GM12878 (cell line): ENCODE measurements around the gene COG2. TPM values are rescaled to one million over a fixed set of nuclear protein-coding genes. Genes with fewer than 3 reads are reported as not detected.

Source experiments
- ATAC-seq: fragments of 200-7000 bp; cut with Tn5 transposase; 3 replicates; pipeline ENCODE4 v1.9.1; 2020; ENCODE audit warnings: mild to moderate bottlenecking, moderate library complexity
- BruUV-seq: library from RNA; stranded (reverse); fragments of 400-500 nt; replicated peaks from 2 replicates; lab custom pipeline; 2021; lab: Mats Ljungman, UMichigan
- CTCF ChIA-PET: fragments of 300-600 bp; sonication (Branson Sonifier 250); formaldehyde crosslinking; extraction: SDS; loops from one replicate; lab custom pipeline; 2021; ENCODE audit warnings: inconsistent platforms; lab: Yijun Ruan, JAX
- POLR2A ChIA-PET: fragments of 350-600 bp; formaldehyde crosslinking; extraction: SDS; loops from one replicate; lab custom pipeline; 2021; ENCODE audit warnings: inconsistent platforms; lab: Charles Lee
- RAD21 ChIA-PET: fragments of 300-600 bp; sonication (Branson Sonifier 250); formaldehyde crosslinking; loops from one replicate; lab custom pipeline; 2023; ENCODE audit warnings: antibody characterized with exemption; ENCODE audit not compliant: unreplicated experiment; lab: Charles Lee
- SMC1A ChIA-PET: fragments of 300-600 bp; sonication (Branson Sonifier 250); formaldehyde crosslinking; loops from one replicate; lab custom pipeline; 2023; ENCODE audit not compliant: unreplicated experiment, uncharacterized antibody; lab: Charles Lee
- DNase-seq: peaks from one replicate; pipeline ENCODE4 v3.0.0-alpha.2; 2011; ENCODE audit warnings: low read depth, low spot score
- FAIRE-seq: peaks from 3 replicates; lab custom pipeline; 2011; peaks lifted over from hg19 to GRCh38; lab: Jason Lieb, UNC
- H2AFZ ChIP-seq: 2 replicates; pipeline ENCODE4 v1.6.0; 2011; ENCODE audit warnings: low read depth, low read length, control low read depth; ENCODE audit not compliant: control insufficient read depth
- H3K27ac ChIP-seq: 2 replicates; pipeline ENCODE4 v1.5.1; 2011; ENCODE audit warnings: control low read depth; ENCODE audit not compliant: control insufficient read depth, insufficient read depth
- H3K27me3 ChIP-seq, 2 experiments: replicated peaks in 1 of 2; 2 replicates each; pipeline versions ENCODE4 v1.6.0 to v1.6.1; 2011; ENCODE audit warnings: low read length in 1 of 2; ENCODE audit not compliant: control insufficient read depth in 2 of 2, insufficient read depth in 2 of 2
- H3K36me3 ChIP-seq, 2 experiments: 2 replicates each; pipeline ENCODE4 v1.5.1; 2011; ENCODE audit warnings: low read length in 1 of 2; ENCODE audit not compliant: control insufficient read depth in 2 of 2, insufficient read depth in 2 of 2
- H3K4me1 ChIP-seq: 2 replicates; pipeline ENCODE4 v1.6.1; 2011; ENCODE audit warnings: mild to moderate bottlenecking, low read length, moderate library complexity, mixed read lengths; ENCODE audit not compliant: control insufficient read depth, insufficient read depth
- H3K4me2 ChIP-seq: 2 replicates; pipeline ENCODE4 v1.6.0; 2011; ENCODE audit warnings: control low read depth; ENCODE audit not compliant: control insufficient read depth, insufficient read depth
- H3K4me3 ChIP-seq: fragments of 200-600 bp; sonication (generic); 2 replicates; pipeline ENCODE4 v1.5.1; 2016
- H3K79me2 ChIP-seq: 2 replicates; pipeline ENCODE4 v1.6.0; 2011; ENCODE audit warnings: low read length; ENCODE audit not compliant: control insufficient read depth, insufficient read depth
- H3K9ac ChIP-seq: 2 replicates; pipeline ENCODE4 v1.8.0; 2011; ENCODE audit warnings: low read length, control low read depth, mixed read lengths; ENCODE audit not compliant: control insufficient read depth, insufficient read depth
- H3K9me3 ChIP-seq: replicated peaks from 3 replicates; pipeline ENCODE4 v1.5.1; 2011; ENCODE audit warnings: mild to moderate bottlenecking, low read length; ENCODE audit not compliant: control insufficient read depth, insufficient read depth
- H4K20me1 ChIP-seq: 2 replicates; pipeline ENCODE4 v1.6.0; 2011; ENCODE audit not compliant: control insufficient read depth, insufficient read depth
- ATF7 ChIP-seq: fragments of 450-650 bp; IDR thresholded peaks from 2 replicates; pipeline ENCODE4 v1.6.1; 2016; ENCODE audit warnings: low read depth, mild to moderate bottlenecking
- CTCF ChIP-seq, 3 experiments: IDR thresholded peaks in 2 of 3; conservative IDR thresholded peaks in 1 of 3; 2 replicates each; pipeline ENCODE4 v1.5.1; 2011; ENCODE audit warnings: low read depth in 3 of 3, low read length in 3 of 3, mild to moderate bottlenecking in 3 of 3, control low read depth in 2 of 3, moderate library complexity in 2 of 3, inconsistent platforms in 1 of 3, mixed read lengths in 1 of 3; ENCODE audit not compliant: control insufficient read depth in 2 of 3, insufficient read depth in 1 of 3; ENCODE audit errors: extremely low read depth in 1 of 3
- ELK1 ChIP-seq: IDR thresholded peaks from 2 replicates; pipeline ENCODE4 v1.6.1; 2012; ENCODE audit warnings: low read depth, low read length, improper control_type of control experiment
- EP300 ChIP-seq, 2 experiments: fragments of 150-350 bp in 1 of 2; IDR thresholded peaks; 2 replicates each; pipeline ENCODE4 v1.6.1; 2011 to 2012; ENCODE audit warnings: low read depth in 2 of 2, low read length in 2 of 2, borderline replicate concordance in 1 of 2, improper control_type of control experiment in 1 of 2, inconsistent platforms in 1 of 2; ENCODE audit not compliant: control insufficient read depth in 1 of 2
- NFYA ChIP-seq: IDR thresholded peaks from 2 replicates; pipeline ENCODE4 v1.6.1; 2011; ENCODE audit warnings: low read depth, mild to moderate bottlenecking, low read length, improper control_type of control experiment, borderline replicate concordance
- NFYB ChIP-seq: IDR thresholded peaks from 2 replicates; pipeline ENCODE4 v1.6.1; 2011; ENCODE audit warnings: low read depth, mild to moderate bottlenecking, low read length, improper control_type of control experiment, moderate library complexity; ENCODE audit not compliant: insufficient read depth
- RAD21 ChIP-seq: IDR thresholded peaks from 2 replicates; pipeline ENCODE4 v1.6.1; 2011; ENCODE audit warnings: mild to moderate bottlenecking, low read depth, low read length, moderate library complexity; ENCODE audit not compliant: insufficient read depth
- SKIL ChIP-seq: fragments of 450-650 bp; IDR thresholded peaks from 2 replicates; pipeline ENCODE4 v1.6.1; 2017; ENCODE audit warnings: mild to moderate bottlenecking, low read depth, inconsistent platforms; ENCODE audit not compliant: poor library complexity, severe bottlenecking
- SREBF1 ChIP-seq: IDR thresholded peaks from 2 replicates; pipeline ENCODE4 v1.6.1; 2012; ENCODE audit warnings: mild to moderate bottlenecking, low read length
- STAT3 ChIP-seq: IDR thresholded peaks from 2 replicates; pipeline ENCODE4 v1.6.1; 2011; ENCODE audit warnings: low read depth, low read length, improper control_type of control experiment
- WRNIP1 ChIP-seq: IDR thresholded peaks from 2 replicates; pipeline ENCODE4 v1.6.1; 2011; ENCODE audit warnings: low read depth, low read length, improper control_type of control experiment, borderline replicate concordance
- ZBTB33 ChIP-seq: fragments of 450-650 bp; IDR thresholded peaks from 2 replicates; pipeline ENCODE4 v1.6.1; 2017; ENCODE audit warnings: mild to moderate bottlenecking
- WGBS: methylation state at CpG from one replicate; pipeline ENCODE4 v1.1.6; 2016; ENCODE audit warnings: low lambda C conversion rate; ENCODE audit not compliant: insufficient replicate concordance, insufficient coverage; ENCODE audit errors: missing lambda C conversion rate; 5-methylcytosine and 5-hydroxymethylcytosine counted together
- in situ Hi-C: fragments of 300-500 bp; cut with MboI; formaldehyde crosslinking; loops from 9 replicates; pipeline ENCODE4 v1.14.3; 2018; ENCODE audit warnings: mixed read lengths
- intact Hi-C: fragments of 100-400 bp; cut with micrococcal nuclease; formaldehyde crosslinking; loops from one replicate; pipeline ENCODE4 v1.14.2; 2022; ENCODE audit not compliant: unreplicated experiment
- polyA plus RNA-seq, 11 experiments: library from polyadenylated mRNA; depleted of rRNA in 4 of 11; unstranded in 6 of 11; stranded (reverse) in 5 of 11; fragments of >200 nt; fragmentation: Nextera tagmentation in 4 of 11; fragmentation: Illumina TruSeq in 1 of 11; extraction: Ambion mirVana in 4 of 11; extraction: Trizol in 1 of 11; gene quantifications; 1 replicate in 1 of 11; 2 replicates in 10 of 11; pipeline versions ENCODE4 v1.2.1 to v1.2.3, GENCODE V29; 2011 to 2016; ENCODE audit warnings: inconsistent platforms in 2 of 11, missing spikeins in 2 of 11, low read depth in 1 of 11
- total RNA-seq, 4 experiments: library from RNA; depleted of rRNA in 3 of 4; stranded (reverse); fragments of >200 nt in 3 of 4; fragmentation: Illumina TruSeq in 1 of 4; extraction: Trizol in 1 of 4; gene quantifications; 2 replicates each; pipeline versions ENCODE4 v1.2.1 to v1.2.3, GENCODE V29; 2013 to 2021

COG2 gene
- total and polyA plus RNA-seq, 10 of the 15 experiments (the other 5 are each of a cell fraction or from before 2014, with no cell fraction given): 15.0 to 31.5 (median 28.3) TPM

- TF ChIP-seq SKIL (no peak), ELK1 (no peak), ZBTB33 (no peak)
Measured at GRCh38 chr1:230713915-230714764, 71.9 kb downstream of the COG2 start, which contains the start of gene AGT (continued).

GRCh38 chr1:230715510-230715909 lies 73.2 kb downstream of the COG2 start:
- H3K27me3 ChIP-seq: peaks cover 0 to 3% of the 10 kb centered on the region in 2 experiments; a peak in 2 of 4 replicates
- H3K36me3 ChIP-seq: no peaks in the 10 kb centered on the region
- H2AFZ ChIP-seq: no peak overlapping the region
- FAIRE-seq (no peak), ATAC-seq (no peak), DNase-seq (no peak)
- ChIA-PET POLR2A (no interaction called here), RAD21 (no interaction called here), CTCF (no interaction called here), SMC1A (no interaction called here)
- no peak overlapping the region for H3K9ac ChIP-seq
- no peaks in the 10 kb centered on the region for H4K20me1 ChIP-seq
- intact Hi-C loops: no loop called here
- no peaks in the 10 kb centered on the region for H3K79me2 ChIP-seq
- in situ Hi-C loops: no loop called here
- no peak overlapping the region for H3K4me2 ChIP-seq
- no peaks in the 10 kb centered on the region for H3K4me1 ChIP-seq
- no TSS peak for BruUV-seq
- 2% methylated on average over 3 of the region's 3 CpGs for WGBS
- H3K27ac ChIP-seq: no peak overlapping the region
- H3K9me3 ChIP-seq: no peaks in the 10 kb centered on the region
- H3K4me3 ChIP-seq: no peak overlapping the region
- no peak for TF ChIP-seq ATF7
- no peak for TF ChIP-seq NFYA
- no peak for TF ChIP-seq CTCF (IDR thresholded peaks at IDR 0.05 in 2 of 3, conservative IDR thresholded peaks at IDR 0.05 in 1 of 3; ENCODE audit: control insufficient read depth in 2 of 3, extremely low read depth in 1 of 3, insufficient read depth in 1 of 3, low read depth in 3 of 3, low read length in 3 of 3)
- TF ChIP-seq NFYB: no peak
- TF ChIP-seq WRNIP1: no peak
- TF ChIP-seq RAD21: no peak
- TF ChIP-seq STAT3: no peak
- TF ChIP-seq SREBF1: no peak
- no peak for TF ChIP-seq EP300 (IDR thresholded peaks at IDR 0.05; ENCODE audit: borderline replicate concordance in 1 of 2, control insufficient read depth in 1 of 2, low read depth in 2 of 2, low read length in 2 of 2)
